ENCODE measurements around the gene PBRM1.

PBRM1 gene

DNA sequence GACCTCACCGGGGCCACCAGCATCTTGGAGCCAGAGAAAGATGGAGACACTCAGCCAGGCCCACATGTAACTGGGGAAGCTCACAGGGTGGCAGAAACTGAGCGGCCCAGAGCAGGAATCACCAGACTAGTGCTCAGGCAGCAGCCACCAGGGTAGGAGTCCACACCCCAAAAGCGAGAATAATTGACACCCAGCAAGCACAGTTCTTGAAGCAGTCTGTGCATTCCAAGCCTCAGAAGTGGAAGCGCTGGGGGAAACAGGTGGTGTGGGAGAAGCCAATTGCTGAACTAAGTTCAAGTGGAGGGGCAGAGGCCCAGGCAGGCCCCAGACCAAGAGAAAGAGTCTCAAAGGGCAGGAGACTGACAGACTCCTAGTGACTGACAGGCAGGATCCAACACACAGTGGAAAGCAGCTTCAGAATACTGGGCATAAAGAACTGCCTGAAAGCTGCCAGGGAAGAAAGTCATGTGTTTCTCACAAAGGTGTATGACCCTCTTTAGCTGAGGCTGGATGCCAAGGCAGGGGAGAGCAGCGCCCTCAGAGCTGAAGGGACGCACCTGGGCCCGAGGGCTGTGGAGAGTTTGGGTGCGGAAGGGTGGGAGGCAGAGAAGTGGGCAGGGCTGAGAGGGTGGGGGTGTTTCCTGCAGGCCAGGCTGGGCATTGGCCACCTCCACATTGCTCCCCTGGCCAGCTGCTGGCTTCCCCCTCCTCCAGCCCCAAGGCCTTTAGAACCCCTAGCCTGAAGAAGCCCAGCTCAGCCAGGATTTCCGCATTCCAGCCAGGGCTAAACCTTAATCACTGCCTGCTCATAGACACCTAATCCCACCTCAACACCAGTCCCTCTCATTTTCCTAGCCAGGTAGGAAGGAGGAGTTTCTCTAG lies 159.8 kb downstream of the PBRM1 start:
- in situ Hi-C loops (cut with HindIII; ENCODE audit: low sequenced_read_pairs) = no loop called here

DNA sequence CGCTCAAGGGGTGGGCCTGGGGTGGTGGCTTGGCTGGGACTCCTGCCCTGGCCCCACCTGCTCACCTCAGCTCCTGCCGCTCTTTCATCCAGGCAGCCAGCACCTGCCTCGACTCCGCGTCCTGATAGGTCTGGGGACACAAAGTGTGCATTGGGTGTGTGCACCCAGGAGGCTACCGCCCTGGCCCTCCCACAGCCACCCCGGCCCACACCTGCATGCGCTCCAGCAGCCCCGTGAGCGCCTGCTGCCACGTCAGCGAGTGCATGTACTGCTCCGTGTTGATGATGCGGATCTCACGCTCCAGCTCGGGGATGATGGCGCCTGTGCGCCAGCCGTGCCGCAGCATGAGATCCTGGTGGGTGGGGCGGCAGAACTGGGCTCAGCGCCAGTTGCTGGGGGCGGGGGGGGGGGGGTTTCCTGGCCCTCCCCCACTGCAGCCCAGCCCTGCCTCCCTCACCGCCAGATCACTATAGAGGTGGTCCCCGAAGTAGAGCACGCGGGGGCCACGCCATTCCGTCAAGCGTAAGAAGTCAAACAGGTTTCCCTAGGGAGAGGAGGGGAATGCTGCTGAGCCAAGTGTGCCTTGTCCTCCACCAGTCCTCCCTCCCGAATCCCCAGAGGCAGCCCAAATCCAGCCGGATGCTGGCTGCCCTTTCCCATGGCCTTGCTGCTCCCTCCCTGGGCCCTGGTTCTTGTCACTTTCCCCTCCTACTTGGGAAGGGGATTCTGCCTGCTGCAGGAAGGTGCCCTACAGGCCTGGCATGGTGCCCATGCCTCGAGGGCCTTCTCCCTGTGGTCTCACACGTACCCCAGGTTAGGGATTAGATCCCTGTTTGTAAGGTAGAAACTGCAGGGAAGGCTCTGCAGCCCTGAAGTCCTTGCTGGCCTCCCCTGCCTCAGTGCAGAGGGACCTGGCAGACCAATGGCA lies 160.7 kb downstream of the PBRM1 start:
- in situ Hi-C loops (cut with HindIII; ENCODE audit: low sequenced_read_pairs) = no loop called here

- in situ Hi-C loops (cut with HindIII; ENCODE audit: low sequenced_read_pairs) = no loop called here
Measured at GRCh38 chr3:52524258-52524751, 161.4 kb downstream of the PBRM1 start.

GRCh38 chr3:52523386-52524257 lies 162.1 kb downstream of the PBRM1 start:
- in situ Hi-C loops (cut with HindIII; ENCODE audit: low sequenced_read_pairs) = no loop called here

GRCh38 chr3:52522651-52523251 lies 163.0 kb downstream of the PBRM1 start:
- in situ Hi-C loops (cut with HindIII; ENCODE audit: low sequenced_read_pairs) = no loop called here

DNA sequence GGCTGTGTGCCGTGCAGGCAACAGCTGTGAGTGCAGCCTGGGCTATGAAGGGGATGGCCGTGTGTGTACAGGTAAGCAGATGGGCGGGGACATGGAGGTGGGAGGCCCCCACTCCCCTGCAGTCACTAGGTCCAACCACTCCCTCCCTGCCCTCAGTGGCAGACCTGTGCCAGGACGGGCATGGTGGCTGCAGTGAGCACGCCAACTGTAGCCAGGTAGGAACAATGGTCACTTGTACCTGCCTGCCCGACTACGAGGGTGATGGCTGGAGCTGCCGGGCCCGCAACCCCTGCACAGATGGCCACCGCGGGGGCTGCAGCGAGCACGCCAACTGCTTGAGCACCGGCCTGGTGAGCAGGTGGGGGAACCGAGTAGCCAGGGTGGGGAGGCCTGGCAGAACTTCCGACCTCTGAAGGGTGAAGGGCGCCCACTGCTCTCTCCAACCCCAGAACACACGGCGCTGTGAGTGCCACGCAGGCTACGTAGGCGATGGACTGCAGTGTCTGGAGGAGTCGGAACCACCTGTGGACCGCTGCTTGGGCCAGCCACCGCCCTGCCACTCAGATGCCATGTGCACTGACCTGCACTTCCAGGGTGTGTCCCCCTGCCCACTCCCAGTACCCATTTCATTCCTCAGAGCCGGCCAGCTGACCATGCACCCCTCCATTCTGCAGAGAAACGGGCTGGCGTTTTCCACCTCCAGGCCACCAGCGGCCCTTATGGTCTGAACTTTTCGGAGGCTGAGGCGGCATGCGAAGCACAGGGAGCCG lies 163.6 kb downstream of the PBRM1 start:
- in situ Hi-C loops (cut with HindIII; ENCODE audit: low sequenced_read_pairs) = no loop called here

GRCh38 chr3:52521488-52521824 lies 164.3 kb downstream of the PBRM1 start:
- in situ Hi-C loops (cut with HindIII; ENCODE audit: low sequenced_read_pairs) = no loop called here

DNA sequence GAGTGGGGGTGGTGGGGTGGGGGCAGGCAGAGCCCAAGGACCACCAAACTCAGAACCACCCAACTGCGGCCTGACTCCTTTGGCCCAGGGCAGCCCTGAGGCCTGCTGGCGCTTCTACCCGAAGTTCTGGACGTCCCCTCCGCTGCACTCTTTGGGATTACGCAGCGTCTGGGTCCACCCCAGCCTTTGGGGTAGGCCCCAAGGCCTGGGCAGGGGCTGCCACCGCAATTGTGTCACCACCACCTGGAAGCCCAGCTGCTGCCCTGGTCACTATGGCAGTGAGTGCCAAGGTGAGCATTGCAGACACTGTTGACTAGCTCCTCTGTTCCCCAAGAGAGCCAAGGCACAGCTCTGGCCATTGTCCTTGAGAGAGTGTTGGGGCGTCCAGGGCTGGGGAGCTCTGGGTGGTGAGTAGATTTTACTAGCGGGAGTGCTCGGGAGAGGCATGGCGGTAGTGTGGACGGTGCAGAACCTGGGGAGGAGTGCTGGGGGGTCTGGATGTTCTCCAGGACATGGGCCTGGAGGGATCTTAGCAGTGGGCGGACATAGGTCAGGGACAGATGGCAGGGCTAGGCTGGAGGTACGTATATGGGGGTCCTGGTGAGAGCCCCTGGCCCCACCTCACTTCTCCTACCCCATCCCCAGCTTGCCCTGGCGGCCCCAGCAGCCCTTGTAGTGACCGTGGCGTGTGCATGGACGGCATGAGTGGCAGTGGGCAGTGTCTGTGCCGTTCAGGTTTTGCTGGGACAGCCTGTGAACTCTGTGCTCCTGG lies 164.8 kb downstream of the PBRM1 start:
- in situ Hi-C loops (cut with HindIII; ENCODE audit: low sequenced_read_pairs) = no loop called here

DNA sequence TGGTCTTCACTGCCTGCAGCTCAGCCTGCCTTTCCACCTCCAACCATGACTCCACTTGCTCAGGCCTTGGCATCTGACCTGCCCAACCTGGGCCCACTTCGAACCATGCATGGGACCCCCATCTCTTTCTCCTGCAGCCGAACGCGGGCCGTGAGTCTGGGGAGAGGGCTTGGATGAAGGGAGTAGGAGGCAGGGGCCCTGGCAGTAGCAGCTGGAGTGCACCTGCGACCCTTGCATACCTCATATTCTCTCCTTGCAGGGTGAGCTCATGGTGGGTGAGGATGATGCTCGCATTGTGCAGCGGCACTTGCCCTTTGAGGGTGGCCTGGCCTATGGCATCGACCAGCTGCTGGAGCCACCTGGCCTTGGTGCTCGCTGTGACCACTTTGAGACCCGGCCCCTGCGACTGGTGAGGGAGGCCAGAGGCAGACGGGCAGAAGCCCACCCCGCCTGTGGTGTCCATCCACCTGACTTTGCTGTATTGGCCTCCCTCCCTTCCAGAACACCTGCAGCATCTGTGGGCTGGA lies 165.5 kb downstream of the PBRM1 start:
- in situ Hi-C loops (cut with HindIII; ENCODE audit: low sequenced_read_pairs) = no loop called here

DNA sequence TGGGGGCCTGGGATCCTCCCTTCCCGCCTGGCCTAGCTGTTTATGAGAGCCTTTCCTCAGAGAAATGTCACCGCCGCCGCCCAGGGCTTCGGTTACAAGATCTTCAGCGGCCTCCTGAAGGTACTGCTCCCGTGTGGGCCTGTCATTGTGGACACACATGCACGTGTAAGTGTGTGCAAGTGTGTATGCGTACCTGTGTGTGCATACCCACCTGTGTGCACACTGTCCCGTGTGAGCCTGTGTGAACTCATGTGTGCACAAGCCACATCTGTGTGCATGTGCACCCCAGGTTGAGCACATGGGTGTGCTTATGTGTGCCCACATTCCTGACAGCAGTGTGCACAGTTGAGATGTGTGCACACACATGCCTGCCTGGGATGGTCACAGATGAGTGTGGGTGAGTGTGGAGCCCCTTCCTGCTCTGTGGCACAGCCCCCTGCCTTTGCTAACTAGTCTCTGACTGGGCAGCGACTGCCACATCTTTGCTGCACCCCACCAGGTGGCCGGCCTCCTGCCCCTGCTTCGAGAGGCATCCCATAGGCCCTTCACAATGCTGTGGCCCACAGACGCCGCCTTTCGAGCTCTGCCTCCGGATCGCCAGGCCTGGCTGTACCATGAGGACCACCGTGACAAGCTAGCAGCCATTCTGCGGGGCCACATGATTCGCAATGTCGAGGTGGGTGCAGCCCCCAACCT lies 166.1 kb downstream of the PBRM1 start:
- in situ Hi-C loops (cut with HindIII; ENCODE audit: low sequenced_read_pairs) = no loop called here

- in situ Hi-C loops (cut with HindIII; ENCODE audit: low sequenced_read_pairs) = no loop called here
Measured at GRCh38 chr3:52518723-52519444, 166.8 kb downstream of the PBRM1 start.

DNA sequence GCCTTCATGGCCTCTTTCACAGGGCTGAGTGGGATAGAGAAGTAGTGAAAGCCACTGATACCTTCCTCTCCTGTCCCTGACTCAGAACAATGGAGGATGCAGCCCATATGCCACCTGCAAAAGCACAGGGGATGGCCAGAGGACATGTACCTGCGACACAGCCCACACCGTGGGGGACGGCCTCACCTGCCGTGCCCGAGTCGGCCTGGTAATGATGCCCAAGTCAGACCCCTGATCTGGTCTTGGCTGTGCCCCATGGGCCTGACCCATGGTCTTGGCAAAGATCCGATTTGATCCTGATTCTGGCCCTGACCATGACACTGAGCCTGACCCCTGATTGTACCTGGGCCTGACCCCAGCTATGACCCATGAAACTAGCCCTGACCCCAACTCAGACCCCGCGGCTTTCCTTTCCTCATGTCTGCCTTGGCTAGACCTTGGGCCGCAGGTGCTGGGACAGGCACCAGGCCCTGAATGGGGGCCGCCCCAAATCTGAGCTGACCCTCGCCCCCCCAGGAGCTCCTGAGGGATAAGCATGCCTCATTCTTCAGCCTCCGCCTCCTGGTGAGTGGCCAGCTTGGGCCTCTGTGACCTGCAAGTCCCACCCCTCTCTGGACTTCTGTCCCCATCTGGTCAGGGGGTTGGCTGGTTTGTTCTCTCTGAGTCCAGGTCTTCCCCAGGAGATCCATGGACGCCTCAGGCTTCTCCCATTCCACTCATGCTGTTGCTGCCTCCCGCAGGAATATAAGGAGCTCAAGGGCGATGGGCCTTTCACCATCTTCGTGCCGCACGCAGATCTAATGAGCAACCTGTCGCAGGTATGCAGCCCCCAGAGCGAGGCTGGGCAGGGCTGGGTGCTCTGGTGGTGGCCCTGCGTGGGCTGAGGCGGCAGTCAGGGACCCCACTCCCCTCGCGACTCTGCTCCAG lies 167.7 kb downstream of the PBRM1 start:
- in situ Hi-C loops (cut with HindIII; ENCODE audit: low sequenced_read_pairs) = no loop called here

- in situ Hi-C loops (cut with HindIII; ENCODE audit: low sequenced_read_pairs) = no loop called here
Measured at GRCh38 chr3:52516509-52517195, 169.1 kb downstream of the PBRM1 start.

- in situ Hi-C loops (cut with HindIII; ENCODE audit: low sequenced_read_pairs) = no loop called here
Measured at GRCh38 chr3:52515192-52515591, 170.5 kb downstream of the PBRM1 start.

DNA sequence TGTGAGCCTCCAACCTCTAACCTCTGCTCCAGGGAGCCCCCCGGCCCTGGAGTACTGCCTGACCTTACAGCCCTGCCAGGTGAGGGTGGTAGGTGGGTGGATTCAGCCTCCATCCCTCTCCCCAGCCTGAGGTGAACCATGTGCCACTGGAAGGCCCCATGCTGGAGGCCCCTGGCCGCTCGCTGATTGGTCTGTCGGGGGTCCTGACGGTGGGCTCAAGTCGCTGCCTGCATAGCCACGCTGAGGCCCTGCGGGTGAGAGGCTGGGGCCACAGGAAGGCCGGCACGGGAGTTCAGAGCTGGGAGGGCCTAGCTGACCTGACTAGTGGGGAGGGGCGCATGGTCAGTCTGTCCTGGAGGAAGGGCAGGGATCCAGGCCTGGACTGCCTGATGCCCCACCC lies 171.1 kb downstream of the PBRM1 start:
- in situ Hi-C loops (cut with HindIII; ENCODE audit: low sequenced_read_pairs) = no loop called here

- in situ Hi-C loops (cut with HindIII; ENCODE audit: low sequenced_read_pairs) = no loop called here
Measured at GRCh38 chr3:52513281-52513680, 172.4 kb downstream of the PBRM1 start.
